NCI-H2029 (cell line): Measurements from ENCODE around the gene NSRP1.
A peak's percentile ranks its signal among the peaks of the same experiment; 100 is the strongest.
"Not testable (repeated sequence)": the region's sequence is repeated elsewhere in the genome, so short reads cannot be mapped to it uniquely, and the experiment has no call there.

ENCODE experiments used
- DNase-seq: peaks from one replicate; lab custom pipeline; 2025; lab: John Stamatoyannopoulos, UW

The NSRP1 gene

DNA sequence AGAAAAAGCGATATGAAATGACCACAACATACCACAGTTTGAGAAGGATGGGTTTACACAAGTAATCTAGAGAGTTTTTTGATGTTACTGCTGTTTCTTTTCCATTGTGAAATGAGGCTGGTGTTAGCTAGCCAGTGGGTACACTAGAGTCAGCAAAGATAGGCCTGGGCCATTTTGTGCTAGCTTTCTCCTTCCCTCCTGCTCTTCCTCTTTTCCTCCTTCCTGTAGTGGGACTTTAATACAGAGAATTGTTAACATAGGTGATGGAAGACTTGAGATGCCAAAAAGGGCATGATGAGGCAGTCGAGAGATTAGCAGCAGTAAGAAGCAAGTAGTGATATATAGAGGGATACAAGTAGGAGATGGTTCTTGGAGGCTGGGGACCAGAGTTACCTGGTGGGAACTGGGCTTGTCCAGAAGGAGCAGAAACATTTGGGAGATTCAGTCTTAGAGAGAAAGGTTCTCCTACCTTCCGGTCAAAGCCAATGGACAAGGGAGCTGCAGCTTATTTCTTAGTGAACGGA lies 7.7 kb downstream of the NSRP1 start:
- DNase-seq, result no peak

DNA sequence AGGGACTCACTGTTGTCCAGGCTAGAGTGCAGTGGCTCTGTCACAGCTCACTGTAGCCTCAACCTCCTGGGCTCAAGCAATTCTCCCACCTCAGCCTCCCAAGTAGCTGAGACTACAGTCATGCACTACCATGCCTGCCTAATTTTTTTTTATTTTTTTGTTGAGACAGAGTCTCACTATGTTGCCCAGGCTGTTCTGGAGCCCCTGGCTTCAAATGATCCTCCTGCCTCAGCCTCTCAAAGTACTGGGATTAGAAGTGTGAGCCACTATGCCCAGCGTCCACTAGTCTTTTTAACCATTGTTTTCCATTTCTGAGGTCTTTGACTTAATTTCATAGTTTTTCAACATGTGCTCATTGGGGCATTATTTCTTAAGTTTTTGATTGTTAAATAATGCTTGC lies 13.5 kb downstream of the NSRP1 start:
- no peak for DNase-seq

GRCh38 chr17:30132615-30133014 lies 16.0 kb downstream of the NSRP1 start:
- DNase-seq, result no peak

- no peak for DNase-seq
Measured at GRCh38 chr17:30133197-30133596, 16.6 kb downstream of the NSRP1 start.

- DNase-seq, result no peak
Measured at GRCh38 chr17:30134551-30134950, 17.9 kb downstream of the NSRP1 start.

- no peak for DNase-seq
Measured at GRCh38 chr17:30137158-30137557, 20.5 kb downstream of the NSRP1 start.

GRCh38 chr17:30147860-30148259 lies 31.2 kb downstream of the NSRP1 start:
- DNase-seq, result not testable (repeated sequence)

GRCh38 chr17:30148376-30148775 lies 31.8 kb downstream of the NSRP1 start:
- no peak for DNase-seq

GRCh38 chr17:30151471-30151870 lies 34.9 kb downstream of the NSRP1 start:
- DNase-seq, result no peak

GRCh38 chr17:30153463-30153862 lies 36.8 kb downstream of the NSRP1 start:
- DNase-seq, result no peak

- no peak for DNase-seq
Measured at GRCh38 chr17:30155389-30155788, 38.8 kb downstream of the NSRP1 start.

GRCh38 chr17:30158896-30159625 lies 42.4 kb downstream of the NSRP1 start:
- DNase-seq, result no peak

DNA sequence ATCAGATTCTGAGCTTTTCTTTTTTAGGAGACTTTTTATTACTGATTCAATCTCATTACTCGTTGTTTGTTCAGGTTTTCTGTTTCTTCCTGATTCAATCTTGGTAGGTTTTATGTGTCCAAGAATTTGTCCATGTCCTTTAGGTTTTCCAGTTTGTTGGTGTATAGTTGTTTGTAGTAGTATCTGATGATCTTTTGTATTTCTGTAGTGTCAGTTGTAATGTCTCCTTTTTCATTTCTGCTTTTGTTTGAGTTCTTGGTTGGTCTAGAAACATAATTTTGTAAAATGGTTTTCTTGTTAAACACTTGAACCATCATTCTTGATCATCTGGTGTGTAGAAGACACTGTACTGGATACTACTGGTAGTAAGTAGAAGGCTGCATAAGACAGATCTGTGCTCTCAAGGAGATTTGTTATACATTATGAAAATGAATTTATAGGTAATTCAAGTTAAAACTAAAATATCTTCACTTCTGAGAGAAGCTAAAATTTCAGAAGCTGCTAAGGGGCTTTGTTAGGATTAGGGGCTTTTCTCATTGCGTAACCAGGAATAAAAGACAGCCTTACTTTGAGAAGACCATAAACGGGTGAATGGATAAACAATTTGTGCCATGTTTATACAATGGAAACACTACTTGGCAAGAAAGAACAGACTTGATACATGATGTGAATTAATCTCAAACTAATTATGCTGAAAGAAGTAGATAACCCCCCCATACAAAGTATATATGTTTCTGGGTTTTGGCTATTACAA lies 44.0 kb downstream of the NSRP1 start:
- DNase-seq, result no peak

DNA sequence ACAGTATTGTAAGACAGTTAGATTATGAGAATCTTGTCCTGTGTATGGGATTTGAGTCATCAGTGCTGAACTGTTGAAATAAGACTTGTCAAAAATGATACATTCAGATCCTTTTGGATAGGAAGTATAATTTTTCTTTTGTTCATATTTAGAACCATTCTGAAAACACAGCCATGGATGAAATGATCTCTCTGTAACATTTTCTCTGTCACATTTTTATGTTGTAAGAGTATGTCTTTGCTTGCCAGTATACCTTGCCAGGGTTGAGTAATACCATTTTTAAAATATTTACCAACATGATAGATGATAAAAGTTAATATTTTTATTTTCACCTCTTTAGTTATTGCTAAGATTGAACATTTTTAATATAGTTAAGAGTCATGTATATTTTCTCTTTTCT lies 45.0 kb downstream of the NSRP1 start:
- no peak for DNase-seq

DNA sequence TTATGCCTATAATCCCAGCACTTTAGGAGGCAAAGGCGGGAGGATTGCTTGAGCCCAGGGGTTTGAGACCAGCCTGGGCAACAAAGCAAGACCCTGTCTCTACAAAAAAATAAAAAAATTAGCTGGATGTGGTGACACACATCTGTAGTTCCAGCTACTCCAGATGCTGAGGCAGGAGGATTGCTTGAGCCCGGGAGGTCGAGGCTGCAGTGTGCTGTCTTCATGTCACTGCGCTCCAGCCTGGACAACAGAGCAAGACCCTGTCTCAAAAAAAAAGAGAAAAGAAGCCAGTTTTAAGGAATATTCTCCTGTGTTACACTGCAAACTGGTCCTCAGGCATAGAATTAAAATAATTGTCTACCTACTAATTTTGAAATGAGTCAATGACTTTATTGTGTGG lies 47.9 kb downstream of the NSRP1 start:
- DNase-seq, result no peak

DNA sequence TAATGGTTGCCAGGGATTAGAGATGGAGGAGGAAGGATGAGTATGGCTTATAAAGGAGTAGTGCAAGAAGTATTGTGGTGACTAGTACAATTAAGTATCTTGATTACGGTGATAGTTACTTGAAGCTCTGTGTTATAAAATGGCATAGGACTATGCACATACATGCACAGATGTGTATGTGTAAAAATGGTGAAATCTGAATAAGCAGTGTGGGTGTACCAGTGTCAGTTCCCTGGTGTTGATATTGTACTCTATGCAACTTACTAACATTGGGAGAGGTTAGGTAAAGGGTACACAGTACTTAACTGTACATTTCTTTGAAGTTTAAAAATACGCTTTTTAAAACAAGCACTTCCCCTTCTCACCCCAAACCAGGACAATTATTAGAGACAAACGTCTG lies 48.5 kb downstream of the NSRP1 start:
- DNase-seq, result no peak

- DNase-seq, result no peak
Measured at GRCh38 chr17:30165960-30166359, 49.3 kb downstream of the NSRP1 start.

DNA sequence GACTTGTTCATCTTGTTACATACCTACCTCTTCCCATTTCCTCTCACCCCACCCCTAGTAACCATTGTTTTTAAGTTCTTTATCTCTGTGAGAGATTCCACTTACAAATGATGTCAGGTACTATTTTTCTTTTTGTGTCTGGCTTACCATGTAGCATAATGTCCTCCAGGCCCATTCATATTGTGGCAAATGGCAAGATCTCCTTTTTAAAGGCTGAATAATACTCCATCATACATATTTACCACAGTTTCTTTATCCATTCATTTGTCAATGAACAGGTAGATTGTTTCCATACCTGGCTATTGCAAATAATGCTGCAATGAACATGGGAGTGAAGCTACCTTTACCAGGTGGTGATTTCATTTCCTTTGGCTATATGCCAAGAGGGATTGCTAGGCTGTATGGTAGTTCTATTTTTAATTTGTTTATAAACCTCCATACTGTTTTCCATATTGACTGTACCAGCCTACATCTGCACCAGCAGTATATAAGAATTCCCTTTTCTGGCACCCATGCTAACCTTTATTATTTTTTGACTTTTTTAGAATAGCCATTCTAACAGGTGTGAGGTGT lies 53.9 kb downstream of the NSRP1 start:
- peak; percentile 51 for DNase-seq

- no peak for DNase-seq
Measured at GRCh38 chr17:30172560-30172959, 55.9 kb downstream of the NSRP1 start.

DNA sequence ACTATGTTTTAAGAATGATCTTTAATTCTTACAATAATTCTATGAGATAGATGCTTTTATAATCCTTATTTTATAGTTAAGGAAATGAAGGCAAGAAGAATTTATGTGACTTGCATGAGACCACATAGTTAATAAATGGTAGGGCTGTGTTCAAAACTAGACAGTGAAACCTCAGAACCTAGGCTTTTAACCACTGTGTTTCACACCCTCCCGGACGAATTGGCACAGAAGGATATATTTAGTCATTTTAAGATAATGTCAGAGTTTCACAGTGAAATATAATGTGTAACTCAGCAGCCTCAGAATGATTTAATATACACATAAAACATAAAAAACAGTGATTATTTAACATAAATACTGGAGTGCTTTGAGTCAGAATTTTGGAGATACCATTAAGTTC lies 57.0 kb downstream of the NSRP1 start:
- DNase-seq, result no peak

- no peak for DNase-seq
Measured at GRCh38 chr17:30174556-30174955, 57.9 kb downstream of the NSRP1 start.

DNA sequence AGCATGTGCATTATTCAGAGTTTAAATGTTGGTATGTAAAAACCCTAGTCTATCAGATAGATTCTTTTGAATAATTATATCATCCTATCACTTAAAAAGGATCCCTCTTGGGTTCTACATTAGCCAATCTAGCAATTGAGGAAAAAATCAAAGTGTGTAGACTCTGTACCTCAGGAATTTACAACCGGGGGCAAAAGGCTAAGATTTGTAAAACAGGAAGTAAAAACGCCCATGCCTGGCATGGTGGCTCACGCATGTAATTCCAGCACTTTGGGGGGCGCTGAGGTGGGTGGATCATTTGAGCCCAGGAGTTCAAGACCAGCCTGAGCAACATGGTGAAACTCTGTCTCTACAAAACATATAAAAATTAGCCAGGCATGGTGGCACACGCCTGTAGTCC lies 60.2 kb downstream of the NSRP1 start:
- no peak for DNase-seq

DNA sequence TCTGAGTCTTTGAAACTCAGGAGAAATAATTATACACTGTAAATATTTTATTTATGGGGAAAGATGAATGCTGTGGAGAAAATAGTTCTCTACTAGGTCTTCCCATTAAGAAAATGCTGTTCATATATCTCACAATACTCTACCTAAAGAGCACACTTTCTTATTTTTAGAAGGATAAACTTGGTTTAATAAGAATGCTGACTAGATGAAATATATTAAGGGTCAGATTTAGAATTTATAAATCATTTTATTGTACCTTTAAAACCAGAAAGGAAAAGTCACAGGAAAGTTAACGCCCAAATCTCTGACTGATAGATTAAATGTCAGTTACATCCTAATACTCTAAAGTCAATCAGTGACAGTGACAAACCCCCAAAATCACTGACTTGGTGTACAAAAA lies 70.1 kb downstream of the NSRP1 start:
- DNase-seq, result no peak
